Measurements from ENCODE around the gene ADTRP.

DNA sequence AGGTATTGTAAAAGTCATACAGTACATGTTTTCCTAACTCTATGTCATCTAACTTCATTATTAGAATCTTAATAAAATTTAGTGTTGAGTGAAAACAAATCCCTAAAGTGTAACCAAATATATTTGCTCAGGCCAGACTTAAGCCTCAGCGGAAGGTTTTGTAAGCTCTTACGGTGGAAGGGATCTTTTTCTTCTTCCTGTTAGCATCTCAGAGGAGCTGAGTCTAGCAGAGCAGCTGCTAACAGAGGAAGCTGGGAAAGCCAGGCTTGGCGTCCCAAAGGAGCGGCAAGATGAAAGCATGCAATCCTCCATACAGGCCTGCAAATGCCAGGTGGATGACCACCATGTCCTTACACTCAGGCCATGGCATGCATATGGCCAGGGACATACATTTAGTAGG is 72.4 kb downstream of the ADTRP start:
- no peak for TF ChIP-seq ZNF622 (IDR thresholded peaks at IDR 0.05)
- TF ChIP-seq PML (IDR thresholded peaks at IDR 0.05; ENCODE audit: low read length): no peak
- TF ChIP-seq, protein P1, sequence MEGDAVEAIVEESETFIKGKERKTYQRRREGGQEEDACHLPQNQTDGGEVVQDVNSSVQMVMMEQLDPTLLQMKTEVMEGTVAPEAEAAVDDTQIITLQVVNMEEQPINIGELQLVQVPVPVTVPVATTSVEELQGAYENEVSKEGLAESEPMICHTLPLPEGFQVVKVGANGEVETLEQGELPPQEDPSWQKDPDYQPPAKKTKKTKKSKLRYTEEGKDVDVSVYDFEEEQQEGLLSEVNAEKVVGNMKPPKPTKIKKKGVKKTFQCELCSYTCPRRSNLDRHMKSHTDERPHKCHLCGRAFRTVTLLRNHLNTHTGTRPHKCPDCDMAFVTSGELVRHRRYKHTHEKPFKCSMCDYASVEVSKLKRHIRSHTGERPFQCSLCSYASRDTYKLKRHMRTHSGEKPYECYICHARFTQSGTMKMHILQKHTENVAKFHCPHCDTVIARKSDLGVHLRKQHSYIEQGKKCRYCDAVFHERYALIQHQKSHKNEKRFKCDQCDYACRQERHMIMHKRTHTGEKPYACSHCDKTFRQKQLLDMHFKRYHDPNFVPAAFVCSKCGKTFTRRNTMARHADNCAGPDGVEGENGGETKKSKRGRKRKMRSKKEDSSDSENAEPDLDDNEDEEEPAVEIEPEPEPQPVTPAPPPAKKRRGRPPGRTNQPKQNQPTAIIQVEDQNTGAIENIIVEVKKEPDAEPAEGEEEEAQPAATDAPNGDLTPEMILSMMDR (IDR thresholded peaks at IDR 0.05 in 2 of 3, conservative IDR thresholded peaks at IDR 0.05 in 1 of 3; ENCODE audit: control insufficient read depth in 2 of 3, extremely low read depth in 1 of 3, insufficient read depth in 1 of 3, low read depth in 3 of 3, low read length in 3 of 3): no peak
- TF ChIP-seq EZH2 (IDR thresholded peaks at IDR 0.05; ENCODE audit: borderline replicate concordance, control insufficient read depth, low read depth, low read length): no peak
- TF ChIP-seq BHLHE40 (IDR thresholded peaks at IDR 0.05; ENCODE audit: borderline replicate concordance in 1 of 2, low read depth in 2 of 2, low read length in 1 of 2): no peak
- no peak for TF ChIP-seq POLR2AphosphoS5 (IDR thresholded peaks at IDR 0.05; ENCODE audit: low read length)
- TF ChIP-seq SP1 (IDR thresholded peaks at IDR 0.05; ENCODE audit: low read depth, low read length): no peak
- TF ChIP-seq, protein P2, sequence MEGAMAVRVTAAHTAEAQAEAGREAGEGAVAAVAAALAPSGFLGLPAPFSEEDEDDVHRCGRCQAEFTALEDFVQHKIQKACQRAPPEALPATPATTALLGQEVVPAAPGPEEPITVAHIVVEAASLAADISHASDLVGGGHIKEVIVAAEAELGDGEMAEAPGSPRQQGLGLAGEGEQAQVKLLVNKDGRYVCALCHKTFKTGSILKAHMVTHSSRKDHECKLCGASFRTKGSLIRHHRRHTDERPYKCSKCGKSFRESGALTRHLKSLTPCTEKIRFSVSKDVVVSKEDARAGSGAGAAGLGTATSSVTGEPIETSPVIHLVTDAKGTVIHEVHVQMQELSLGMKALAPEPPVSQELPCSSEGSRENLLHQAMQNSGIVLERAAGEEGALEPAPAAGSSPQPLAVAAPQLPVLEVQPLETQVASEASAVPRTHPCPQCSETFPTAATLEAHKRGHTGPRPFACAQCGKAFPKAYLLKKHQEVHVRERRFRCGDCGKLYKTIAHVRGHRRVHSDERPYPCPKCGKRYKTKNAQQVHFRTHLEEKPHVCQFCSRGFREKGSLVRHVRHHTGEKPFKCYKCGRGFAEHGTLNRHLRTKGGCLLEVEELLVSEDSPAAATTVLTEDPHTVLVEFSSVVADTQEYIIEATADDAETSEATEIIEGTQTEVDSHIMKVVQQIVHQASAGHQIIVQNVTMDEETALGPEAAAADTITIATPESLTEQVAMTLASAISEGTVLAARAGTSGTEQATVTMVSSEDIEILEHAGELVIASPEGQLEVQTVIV (IDR thresholded peaks at IDR 0.05; ENCODE audit: borderline replicate concordance, partially characterized antibody): no peak
- TF ChIP-seq CBX3 (IDR thresholded peaks at IDR 0.05; ENCODE audit: borderline replicate concordance, low read depth): no peak
- no peak for TF ChIP-seq NFIC (IDR thresholded peaks at IDR 0.05; ENCODE audit: low read depth, low read length)
